ENCODE results near the gene SMIM15. TPM values are rescaled to one million over a fixed set of nuclear protein-coding genes. Genes with fewer than 3 reads are reported as not detected.

The SMIM15 gene
- total and polyA plus RNA-seq, 2 of the 13 experiments (the other 11 are each of a cell fraction or from before 2014, with no cell fraction given) = 12.7 to 58.2 TPM

DNA sequence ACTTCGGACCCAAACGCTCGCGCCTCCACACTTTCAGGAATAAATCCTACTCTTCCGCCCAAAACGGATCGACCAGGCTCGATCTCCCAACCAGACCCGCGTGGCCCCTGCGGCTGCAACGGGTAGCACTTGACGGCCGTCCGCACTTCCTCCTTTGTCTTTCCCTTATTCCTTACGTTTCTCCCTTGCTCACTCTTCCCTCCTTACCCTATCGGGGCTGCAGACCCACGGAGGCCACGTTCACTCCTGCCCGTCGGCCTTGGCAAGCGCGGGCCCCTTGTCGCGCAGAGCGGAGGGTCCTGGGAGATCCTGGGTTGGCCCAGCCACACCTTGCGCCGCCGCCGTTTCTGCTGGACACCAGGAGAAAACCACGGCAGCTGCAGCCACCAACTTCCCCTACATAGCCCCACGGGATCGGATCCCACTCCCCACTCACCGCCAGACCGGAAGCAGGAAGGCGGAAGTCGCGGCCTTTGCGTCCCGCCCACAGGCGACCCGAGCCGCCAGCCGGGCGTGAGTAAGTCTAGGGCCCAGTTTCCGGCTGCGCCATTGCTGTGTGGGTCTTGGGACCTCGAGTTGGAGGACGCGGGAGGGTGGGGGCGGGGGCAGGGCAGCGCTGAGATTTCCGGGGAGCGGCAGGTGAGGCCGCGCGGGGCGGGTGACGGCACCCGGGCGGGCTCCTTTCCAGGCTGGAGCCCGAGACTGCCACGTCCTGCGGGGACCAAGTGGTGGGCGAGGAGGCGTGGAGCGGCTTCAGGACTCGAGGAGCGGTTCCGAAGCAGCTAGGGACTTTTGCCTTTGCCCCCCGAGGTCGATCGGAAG, at the start of gene SMIM15 (continued):
- TF ChIP-seq ZNF264 (CRISPR knock-in tag; IDR thresholded peaks at IDR 0.05) (no peak; the same call in 1 of the 2 replicates), HOXA5 (CRISPR knock-in tag; IDR thresholded peaks at IDR 0.05) (peak; percentile 87), REL (CRISPR knock-in tag; conservative IDR thresholded peaks at IDR 0.05) (peak; percentile 71), REPIN1 (CRISPR knock-in tag; IDR thresholded peaks at IDR 0.05; ENCODE audit: borderline replicate concordance, low read depth) (peak; percentile 47; the same call in 1 of the 2 replicates), KDM5A (IDR thresholded peaks at IDR 0.05; ENCODE audit: borderline replicate concordance, low read length) (peak; percentile 61; the same call in 1 of the 2 replicates), JUNB (CRISPR knock-in tag; IDR thresholded peaks at IDR 0.05; ENCODE audit: borderline replicate concordance) (no peak; the same call in 1 of the 2 replicates), SALL1 (CRISPR knock-in tag; IDR thresholded peaks at IDR 0.05) (peak; percentile 72), ZKSCAN8 (CRISPR knock-in tag; IDR thresholded peaks at IDR 0.05; ENCODE audit: borderline replicate concordance) (no peak), GTF3A (CRISPR knock-in tag; conservative IDR thresholded peaks at IDR 0.05) (no peak), RBAK (CRISPR knock-in tag; IDR thresholded peaks at IDR 0.05) (no peak)
- TF ChIP-seq, protein P1, sequence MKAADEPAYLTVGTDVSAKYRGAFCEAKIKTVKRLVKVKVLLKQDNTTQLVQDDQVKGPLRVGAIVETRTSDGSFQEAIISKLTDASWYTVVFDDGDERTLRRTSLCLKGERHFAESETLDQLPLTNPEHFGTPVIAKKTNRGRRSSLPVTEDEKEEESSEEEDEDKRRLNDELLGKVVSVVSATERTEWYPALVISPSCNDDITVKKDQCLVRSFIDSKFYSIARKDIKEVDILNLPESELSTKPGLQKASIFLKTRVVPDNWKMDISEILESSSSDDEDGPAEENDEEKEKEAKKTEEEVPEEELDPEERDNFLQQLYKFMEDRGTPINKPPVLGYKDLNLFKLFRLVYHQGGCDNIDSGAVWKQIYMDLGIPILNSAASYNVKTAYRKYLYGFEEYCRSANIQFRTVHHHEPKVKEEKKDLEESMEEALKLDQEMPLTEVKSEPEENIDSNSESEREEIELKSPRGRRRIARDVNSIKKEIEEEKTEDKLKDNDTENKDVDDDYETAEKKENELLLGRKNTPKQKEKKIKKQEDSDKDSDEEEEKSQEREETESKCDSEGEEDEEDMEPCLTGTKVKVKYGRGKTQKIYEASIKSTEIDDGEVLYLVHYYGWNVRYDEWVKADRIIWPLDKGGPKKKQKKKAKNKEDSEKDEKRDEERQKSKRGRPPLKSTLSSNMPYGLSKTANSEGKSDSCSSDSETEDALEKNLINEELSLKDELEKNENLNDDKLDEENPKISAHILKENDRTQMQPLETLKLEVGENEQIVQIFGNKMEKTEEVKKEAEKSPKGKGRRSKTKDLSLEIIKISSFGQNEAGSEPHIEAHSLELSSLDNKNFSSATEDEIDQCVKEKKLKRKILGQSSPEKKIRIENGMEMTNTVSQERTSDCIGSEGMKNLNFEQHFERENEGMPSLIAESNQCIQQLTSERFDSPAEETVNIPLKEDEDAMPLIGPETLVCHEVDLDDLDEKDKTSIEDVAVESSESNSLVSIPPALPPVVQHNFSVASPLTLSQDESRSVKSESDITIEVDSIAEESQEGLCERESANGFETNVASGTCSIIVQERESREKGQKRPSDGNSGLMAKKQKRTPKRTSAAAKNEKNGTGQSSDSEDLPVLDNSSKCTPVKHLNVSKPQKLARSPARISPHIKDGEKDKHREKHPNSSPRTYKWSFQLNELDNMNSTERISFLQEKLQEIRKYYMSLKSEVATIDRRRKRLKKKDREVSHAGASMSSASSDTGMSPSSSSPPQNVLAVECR (CRISPR knock-in tag; IDR thresholded peaks at IDR 0.05; ENCODE audit: borderline replicate concordance) = peak; percentile 89
- TF ChIP-seq, protein P2, sequence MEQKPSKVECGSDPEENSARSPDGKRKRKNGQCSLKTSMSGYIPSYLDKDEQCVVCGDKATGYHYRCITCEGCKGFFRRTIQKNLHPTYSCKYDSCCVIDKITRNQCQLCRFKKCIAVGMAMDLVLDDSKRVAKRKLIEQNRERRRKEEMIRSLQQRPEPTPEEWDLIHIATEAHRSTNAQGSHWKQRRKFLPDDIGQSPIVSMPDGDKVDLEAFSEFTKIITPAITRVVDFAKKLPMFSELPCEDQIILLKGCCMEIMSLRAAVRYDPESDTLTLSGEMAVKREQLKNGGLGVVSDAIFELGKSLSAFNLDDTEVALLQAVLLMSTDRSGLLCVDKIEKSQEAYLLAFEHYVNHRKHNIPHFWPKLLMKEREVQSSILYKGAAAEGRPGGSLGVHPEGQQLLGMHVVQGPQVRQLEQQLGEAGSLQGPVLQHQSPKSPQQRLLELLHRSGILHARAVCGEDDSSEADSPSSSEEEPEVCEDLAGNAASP (CRISPR knock-in tag; IDR thresholded peaks at IDR 0.05; ENCODE audit: borderline replicate concordance) = peak; percentile 40; the same call in 1 of the 2 replicates
- TF ChIP-seq, protein P3, sequence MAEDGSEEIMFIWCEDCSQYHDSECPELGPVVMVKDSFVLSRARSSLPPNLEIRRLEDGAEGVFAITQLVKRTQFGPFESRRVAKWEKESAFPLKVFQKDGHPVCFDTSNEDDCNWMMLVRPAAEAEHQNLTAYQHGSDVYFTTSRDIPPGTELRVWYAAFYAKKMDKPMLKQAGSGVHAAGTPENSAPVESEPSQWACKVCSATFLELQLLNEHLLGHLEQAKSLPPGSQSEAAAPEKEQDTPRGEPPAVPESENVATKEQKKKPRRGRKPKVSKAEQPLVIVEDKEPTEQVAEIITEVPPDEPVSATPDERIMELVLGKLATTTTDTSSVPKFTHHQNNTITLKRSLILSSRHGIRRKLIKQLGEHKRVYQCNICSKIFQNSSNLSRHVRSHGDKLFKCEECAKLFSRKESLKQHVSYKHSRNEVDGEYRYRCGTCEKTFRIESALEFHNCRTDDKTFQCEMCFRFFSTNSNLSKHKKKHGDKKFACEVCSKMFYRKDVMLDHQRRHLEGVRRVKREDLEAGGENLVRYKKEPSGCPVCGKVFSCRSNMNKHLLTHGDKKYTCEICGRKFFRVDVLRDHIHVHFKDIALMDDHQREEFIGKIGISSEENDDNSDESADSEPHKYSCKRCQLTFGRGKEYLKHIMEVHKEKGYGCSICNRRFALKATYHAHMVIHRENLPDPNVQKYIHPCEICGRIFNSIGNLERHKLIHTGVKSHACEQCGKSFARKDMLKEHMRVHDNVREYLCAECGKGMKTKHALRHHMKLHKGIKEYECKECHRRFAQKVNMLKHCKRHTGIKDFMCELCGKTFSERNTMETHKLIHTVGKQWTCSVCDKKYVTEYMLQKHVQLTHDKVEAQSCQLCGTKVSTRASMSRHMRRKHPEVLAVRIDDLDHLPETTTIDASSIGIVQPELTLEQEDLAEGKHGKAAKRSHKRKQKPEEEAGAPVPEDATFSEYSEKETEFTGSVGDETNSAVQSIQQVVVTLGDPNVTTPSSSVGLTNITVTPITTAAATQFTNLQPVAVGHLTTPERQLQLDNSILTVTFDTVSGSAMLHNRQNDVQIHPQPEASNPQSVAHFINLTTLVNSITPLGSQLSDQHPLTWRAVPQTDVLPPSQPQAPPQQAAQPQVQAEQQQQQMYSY (CRISPR knock-in tag; IDR thresholded peaks at IDR 0.05) = peak; percentile 52
- TF ChIP-seq, protein P4, sequence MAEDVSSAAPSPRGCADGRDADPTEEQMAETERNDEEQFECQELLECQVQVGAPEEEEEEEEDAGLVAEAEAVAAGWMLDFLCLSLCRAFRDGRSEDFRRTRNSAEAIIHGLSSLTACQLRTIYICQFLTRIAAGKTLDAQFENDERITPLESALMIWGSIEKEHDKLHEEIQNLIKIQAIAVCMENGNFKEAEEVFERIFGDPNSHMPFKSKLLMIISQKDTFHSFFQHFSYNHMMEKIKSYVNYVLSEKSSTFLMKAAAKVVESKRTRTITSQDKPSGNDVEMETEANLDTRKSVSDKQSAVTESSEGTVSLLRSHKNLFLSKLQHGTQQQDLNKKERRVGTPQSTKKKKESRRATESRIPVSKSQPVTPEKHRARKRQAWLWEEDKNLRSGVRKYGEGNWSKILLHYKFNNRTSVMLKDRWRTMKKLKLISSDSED (CRISPR knock-in tag; IDR thresholded peaks at IDR 0.05) = no peak
- TF ChIP-seq, protein P5, sequence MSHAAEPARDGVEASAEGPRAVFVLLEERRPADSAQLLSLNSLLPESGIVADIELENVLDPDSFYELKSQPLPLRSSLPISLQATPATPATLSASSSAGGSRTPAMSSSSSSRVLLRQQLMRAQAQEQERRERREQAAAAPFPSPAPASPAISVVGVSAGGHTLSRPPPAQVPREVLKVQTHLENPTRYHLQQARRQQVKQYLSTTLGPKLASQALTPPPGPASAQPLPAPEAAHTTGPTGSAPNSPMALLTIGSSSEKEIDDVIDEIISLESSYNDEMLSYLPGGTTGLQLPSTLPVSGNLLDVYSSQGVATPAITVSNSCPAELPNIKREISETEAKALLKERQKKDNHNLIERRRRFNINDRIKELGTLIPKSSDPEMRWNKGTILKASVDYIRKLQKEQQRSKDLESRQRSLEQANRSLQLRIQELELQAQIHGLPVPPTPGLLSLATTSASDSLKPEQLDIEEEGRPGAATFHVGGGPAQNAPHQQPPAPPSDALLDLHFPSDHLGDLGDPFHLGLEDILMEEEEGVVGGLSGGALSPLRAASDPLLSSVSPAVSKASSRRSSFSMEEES (CRISPR knock-in tag; IDR thresholded peaks at IDR 0.05) = peak; percentile 83
